ENCODE results near the gene PIK3R1. TPM values are rescaled to one million over a fixed set of nuclear protein-coding genes. Genes with fewer than 3 reads are reported as not detected.

PIK3R1 gene
- total RNA-seq, 1 donor from 2014 or later = 110 TPM

DNA sequence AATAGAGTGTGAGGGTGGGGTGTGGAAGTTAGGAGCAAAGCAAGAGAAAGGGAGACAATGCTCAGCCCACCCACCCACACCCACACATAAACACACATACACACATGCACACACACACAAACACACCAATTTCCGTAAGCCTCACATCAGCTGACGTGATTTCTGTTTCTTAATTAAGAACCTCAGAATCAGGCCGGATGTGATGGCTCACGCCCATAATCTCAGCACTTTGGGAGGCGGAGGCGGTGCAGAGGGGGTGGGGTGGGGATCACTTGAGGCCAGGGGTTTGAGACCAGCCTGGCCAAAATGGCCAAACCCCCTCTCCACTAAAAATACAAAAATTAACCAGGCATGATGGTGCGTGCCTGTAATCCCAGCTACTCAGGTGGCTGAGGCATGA is 26.4 kb upstream of the PIK3R1 start:
- no peak overlapping the region for H3K27ac Mint-ChIP-seq
- H3K4me1 Mint-ChIP-seq (ENCODE audit: unreplicated experiment) = peaks cover 36% of the 10 kb centered on the region
- TF ChIP-seq, protein P1, sequence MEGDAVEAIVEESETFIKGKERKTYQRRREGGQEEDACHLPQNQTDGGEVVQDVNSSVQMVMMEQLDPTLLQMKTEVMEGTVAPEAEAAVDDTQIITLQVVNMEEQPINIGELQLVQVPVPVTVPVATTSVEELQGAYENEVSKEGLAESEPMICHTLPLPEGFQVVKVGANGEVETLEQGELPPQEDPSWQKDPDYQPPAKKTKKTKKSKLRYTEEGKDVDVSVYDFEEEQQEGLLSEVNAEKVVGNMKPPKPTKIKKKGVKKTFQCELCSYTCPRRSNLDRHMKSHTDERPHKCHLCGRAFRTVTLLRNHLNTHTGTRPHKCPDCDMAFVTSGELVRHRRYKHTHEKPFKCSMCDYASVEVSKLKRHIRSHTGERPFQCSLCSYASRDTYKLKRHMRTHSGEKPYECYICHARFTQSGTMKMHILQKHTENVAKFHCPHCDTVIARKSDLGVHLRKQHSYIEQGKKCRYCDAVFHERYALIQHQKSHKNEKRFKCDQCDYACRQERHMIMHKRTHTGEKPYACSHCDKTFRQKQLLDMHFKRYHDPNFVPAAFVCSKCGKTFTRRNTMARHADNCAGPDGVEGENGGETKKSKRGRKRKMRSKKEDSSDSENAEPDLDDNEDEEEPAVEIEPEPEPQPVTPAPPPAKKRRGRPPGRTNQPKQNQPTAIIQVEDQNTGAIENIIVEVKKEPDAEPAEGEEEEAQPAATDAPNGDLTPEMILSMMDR (conservative IDR thresholded peaks at IDR 0.05) = no peak
- no peak overlapping the region for H3K4me3 Mint-ChIP-seq
- H3K36me3 Mint-ChIP-seq = no peaks in the 10 kb centered on the region
- peaks cover 19% of the 10 kb centered on the region for H3K27me3 Mint-ChIP-seq
- H3K9me3 Mint-ChIP-seq = no peaks in the 10 kb centered on the region
- DNase-seq (ENCODE audit: extremely low spot score, unreplicated experiment) = no peak

DNA sequence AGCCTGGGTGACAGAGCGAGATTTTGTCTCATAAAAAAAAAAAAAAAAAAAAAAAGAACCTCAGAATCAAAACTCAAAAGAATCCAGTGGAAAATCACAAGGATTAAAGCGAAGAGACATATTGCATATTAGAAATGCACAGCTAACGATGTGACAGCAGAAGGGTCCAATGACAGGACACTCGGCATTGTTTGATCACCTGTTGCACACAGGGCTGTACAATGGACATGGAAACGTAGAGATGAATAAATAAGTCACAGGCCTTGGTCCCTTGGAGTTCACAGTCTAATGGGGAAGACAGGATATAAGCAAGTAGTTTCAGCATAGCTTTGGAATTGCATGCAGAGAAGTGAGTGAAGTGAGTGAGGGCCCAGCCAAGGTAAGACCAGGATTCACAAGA is 25.9 kb upstream of the PIK3R1 start:
- H3K36me3 Mint-ChIP-seq = no peaks in the 10 kb centered on the region
- peaks cover 38% of the 10 kb centered on the region for H3K4me1 Mint-ChIP-seq (ENCODE audit: unreplicated experiment)
- no peaks in the 10 kb centered on the region for H3K9me3 Mint-ChIP-seq
- DNase-seq (ENCODE audit: extremely low spot score, unreplicated experiment) = no peak
- no peak overlapping the region for H3K27ac Mint-ChIP-seq
- peaks cover 19% of the 10 kb centered on the region for H3K27me3 Mint-ChIP-seq
- H3K4me3 Mint-ChIP-seq = no peak overlapping the region
- TF ChIP-seq, protein P1 (conservative IDR thresholded peaks at IDR 0.05) = no peak

DNA sequence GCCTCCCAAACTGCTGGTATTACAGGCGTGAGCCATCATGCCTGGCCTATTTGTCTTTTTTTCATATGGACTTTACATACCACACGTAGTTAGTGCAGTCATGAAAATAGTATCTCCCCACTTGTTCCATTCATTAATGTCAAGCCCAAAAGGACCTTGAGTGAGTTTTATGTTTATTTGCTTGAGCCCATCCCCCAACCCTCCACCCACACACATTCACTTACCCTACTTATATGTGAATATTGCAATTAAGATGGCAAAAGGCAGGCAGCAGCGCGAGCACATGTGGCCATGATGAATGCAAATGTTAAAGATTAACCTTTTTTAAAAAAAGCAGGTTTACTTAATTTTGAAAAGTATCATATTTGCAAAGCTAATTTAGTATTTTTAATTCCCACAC is 24.9 kb upstream of the PIK3R1 start:
- Mint-ChIP-seq H3K4me1 (ENCODE audit: unreplicated experiment) (peaks cover 43% of the 10 kb centered on the region), H3K27me3 (peaks cover 25% of the 10 kb centered on the region), H3K27ac (peak overlapping the region; percentile 29), H3K4me3 (no peak overlapping the region), H3K36me3 (no peaks in the 10 kb centered on the region), H3K9me3 (no peaks in the 10 kb centered on the region)
- TF ChIP-seq, protein P1 (conservative IDR thresholded peaks at IDR 0.05) = no peak
- DNase-seq (ENCODE audit: extremely low spot score, unreplicated experiment) = no peak

- H3K4me1 Mint-ChIP-seq (ENCODE audit: unreplicated experiment) = peaks cover 45% of the 10 kb centered on the region
Measured at GRCh38 chr5:68191083-68191791, 24.3 kb upstream of the PIK3R1 start.

GRCh38 chr5:68192679-68193060 is 22.9 kb upstream of the PIK3R1 start:
- H3K9me3 Mint-ChIP-seq = peaks cover 5% of the 10 kb centered on the region
- TF ChIP-seq, protein P1 (conservative IDR thresholded peaks at IDR 0.05) = no peak
- H3K36me3 Mint-ChIP-seq = no peaks in the 10 kb centered on the region
- no peak overlapping the region for H3K4me3 Mint-ChIP-seq
- no peak overlapping the region for H3K27ac Mint-ChIP-seq
- H3K4me1 Mint-ChIP-seq (ENCODE audit: unreplicated experiment) = peaks cover 39% of the 10 kb centered on the region
- H3K27me3 Mint-ChIP-seq = peaks cover 23% of the 10 kb centered on the region
- DNase-seq (ENCODE audit: extremely low spot score, unreplicated experiment) = no peak

More at GRCh38 chr5:68191083-68191791, 24.3 kb upstream of the PIK3R1 start:
- H3K4me3 Mint-ChIP-seq = no peak overlapping the region
- no peaks in the 10 kb centered on the region for H3K36me3 Mint-ChIP-seq
- TF ChIP-seq, protein P1 (conservative IDR thresholded peaks at IDR 0.05) = no peak
- H3K27ac Mint-ChIP-seq = no peak overlapping the region
- no peak for DNase-seq (ENCODE audit: extremely low spot score, unreplicated experiment)
- H3K9me3 Mint-ChIP-seq = no peaks in the 10 kb centered on the region
- peaks cover 25% of the 10 kb centered on the region for H3K27me3 Mint-ChIP-seq
